Stimulated activated CD4-positive, alpha-beta T cell treated with anti-CD3 and anti-CD28 coated beads, Interleukin-15, amount 100 ng/mL, for 48 hours (primary cell): ENCODE measurements around the gene ZNF264.
"Not testable (repeated sequence)": the region's sequence is repeated elsewhere in the genome, so short reads cannot be mapped to it uniquely, and the experiment has no call there.

Experiments used
- DNase-seq, 2 donors: peaks; one replicate each; pipeline ENCODE4 v3.0.0-alpha.2; 2020; ENCODE audit warnings: low read depth in 2 of 2

Gene ZNF264

GRCh38 chr19:57245066-57245465, 53.8 kb downstream of the ZNF264 start:
- no peak for DNase-seq

GRCh38 chr19:57245959-57246358, 54.7 kb downstream of the ZNF264 start:
- DNase-seq = no peak

- no peak for DNase-seq
These were observed 57.3 kb downstream of the ZNF264 start for GRCh38 chr19:57248646-57249045.

- DNase-seq = no peak
These were observed 58.0 kb downstream of the ZNF264 start for GRCh38 chr19:57249329-57249728.

- DNase-seq = not testable (repeated sequence)
These were observed 62.5 kb downstream of the ZNF264 start for GRCh38 chr19:57253767-57254166.

GRCh38 chr19:57262044-57262443, 70.7 kb downstream of the ZNF264 start:
- DNase-seq = no peak

- DNase-seq = no peak
These were observed 72.0 kb downstream of the ZNF264 start for GRCh38 chr19:57263244-57263741.

GRCh38 chr19:57267291-57267690, 76.0 kb downstream of the ZNF264 start:
- DNase-seq = no peak

- no peak for DNase-seq
These were observed 78.4 kb downstream of the ZNF264 start for GRCh38 chr19:57269515-57270250.

GRCh38 chr19:57271280-57271679, 80.0 kb downstream of the ZNF264 start:
- DNase-seq = no peak
